GM10266 (cell line): ENCODE measurements around the gene MBD3L2.

ENCODE experiments used
- DNase-seq: peaks from one replicate; pipeline ENCODE4 v3.0.0; 2012; ENCODE audit errors: extremely low spot score
- CTCF ChIP-seq: IDR thresholded peaks from 2 replicates; pipeline ENCODE4 v1.5.1; 2012; ENCODE audit warnings: mild to moderate bottlenecking, low read depth; ENCODE audit not compliant: control insufficient read depth, insufficient read depth; ENCODE audit errors: missing control alignments

The MBD3L2 gene

GRCh38 chr19:7098701-7099596 is 49.8 kb downstream of the MBD3L2 start:
- peak; percentile 87 for DNase-seq

GRCh38 chr19:7099597-7099921 is 50.4 kb downstream of the MBD3L2 start:
- TF ChIP-seq CTCF, result no peak
- DNase-seq, result no peak

More at GRCh38 chr19:7098701-7099596, 49.8 kb downstream of the MBD3L2 start:
- no peak for TF ChIP-seq CTCF
